B cell (primary cell): ENCODE results near the gene RIIAD1. TPM values are rescaled to one million over a fixed set of nuclear protein-coding genes. Genes with fewer than 3 reads are reported as not detected.

Source experiments
- ATAC-seq: fragments of 200-7000 bp; cut with Tn5 transposase; one replicate; pipeline ENCODE4 v1.10.0; 2021; ENCODE audit warnings: low read depth, mild to moderate bottlenecking, moderate number of reproducible peaks, moderate library complexity
- CTCF ChIA-PET: fragments of 350-600 bp; sonication (Branson Sonifier 250); formaldehyde crosslinking; loops from one replicate; lab custom pipeline; 2021; ENCODE audit warnings: antibody characterized with exemption, inconsistent platforms; lab: Charles Lee
- POLR2A ChIA-PET: fragments of 350-600 bp; sonication (Branson Sonifier 250); formaldehyde crosslinking; loops from one replicate; lab custom pipeline; 2021; ENCODE audit warnings: antibody characterized with exemption; lab: Charles Lee
- DNase-seq: peaks from one replicate; pipeline ENCODE4 v3.0.0; 2013
- H2AFZ ChIP-seq: 2 replicates; pipeline ENCODE4 v1.6.1; 2012; ENCODE audit warnings: mild to moderate bottlenecking, low read depth, low read length; ENCODE audit not compliant: insufficient read depth, poor library complexity, severe bottlenecking
- H3K27ac ChIP-seq, 2 donors: 1 replicate in 1 of 2; 2 replicates in 1 of 2; pipeline ENCODE4 v1.5.1; 2012 to 2013; ENCODE audit warnings: low read length in 2 of 2, mild to moderate bottlenecking in 2 of 2, moderate library complexity in 1 of 2
- H3K27me3 ChIP-seq, 4 experiments: fragments of 200-600 bp in 1 of 4; sonication (generic) in 1 of 4; replicated peaks in 1 of 4; 1 replicate in 2 of 4; 2 replicates in 2 of 4; pipeline versions ENCODE4 v1.6.1 to v1.7.0; 2013 to 2016; ENCODE audit warnings: low read length in 3 of 4, mild to moderate bottlenecking in 2 of 4, mixed read lengths in 1 of 4, moderate library complexity in 1 of 4; ENCODE audit not compliant: insufficient read depth in 4 of 4, control insufficient read depth in 3 of 4; ENCODE audit errors: control extremely low read depth in 1 of 4
- H3K36me3 ChIP-seq, 2 experiments: replicated peaks in 1 of 2; 1 replicate in 1 of 2; 2 replicates in 1 of 2; pipeline versions ENCODE4 v1.6.1 to v1.7.1; 2013; ENCODE audit warnings: low read length in 1 of 2; ENCODE audit not compliant: insufficient read depth in 2 of 2, control insufficient read depth in 1 of 2; ENCODE audit errors: control extremely low read depth in 1 of 2, extremely low read depth in 1 of 2
- H3K4me1 ChIP-seq, 2 donors: fragments of 200-600 bp in 1 of 2; sonication (generic) in 1 of 2; 1 replicate in 1 of 2; 2 replicates in 1 of 2; pipeline versions ENCODE4 v1.5.1 to v1.6.1; 2013 to 2017; ENCODE audit warnings: low read length in 2 of 2; ENCODE audit not compliant: control insufficient read depth in 2 of 2, insufficient read depth in 2 of 2
- H3K4me2 ChIP-seq: replicated peaks from 2 replicates; pipeline ENCODE3; 2012; ENCODE audit warnings: mild to moderate bottlenecking, low read depth, low read length; ENCODE audit not compliant: poor library complexity, severe bottlenecking
- H3K4me3 ChIP-seq, 5 experiments: fragments of 200-600 bp in 1 of 5; sonication (generic) in 1 of 5; 1 replicate in 3 of 5; 2 replicates in 2 of 5; pipeline versions ENCODE4 v1.5.1 to v1.7.0; 2011 to 2016; ENCODE audit warnings: low read length in 4 of 5, mild to moderate bottlenecking in 4 of 5, low read depth in 2 of 5, control low read depth in 1 of 5, moderate library complexity in 1 of 5; ENCODE audit not compliant: insufficient read depth in 1 of 5; ENCODE audit errors: control extremely low read depth in 1 of 5, extremely low read depth in 1 of 5
- H3K79me2 ChIP-seq: fragments of 200-600 bp; sonication (generic); one replicate; pipeline ENCODE4 v1.6.0; 2016; ENCODE audit warnings: low read length; ENCODE audit not compliant: control insufficient read depth, insufficient read depth
- H3K9ac ChIP-seq: fragments of 200-600 bp; sonication (generic); 2 replicates; pipeline ENCODE4 v1.6.1; 2017; ENCODE audit warnings: mild to moderate bottlenecking, low read length, moderate library complexity
- H3K9me3 ChIP-seq, 3 donors: one replicate each; pipeline versions ENCODE4 v1.6.1 to v1.7.1; 2013; ENCODE audit warnings: low read length in 2 of 3; ENCODE audit not compliant: control insufficient read depth in 2 of 3, insufficient read depth in 1 of 3; ENCODE audit errors: control extremely low read depth in 1 of 3
- H4K20me1 ChIP-seq: 2 replicates; pipeline ENCODE4 v1.6.0; 2012; ENCODE audit warnings: mild to moderate bottlenecking, low read length; ENCODE audit not compliant: insufficient read depth, control insufficient read depth, poor library complexity, severe bottlenecking
- H3K27ac Mint-ChIP-seq: one replicate; pipeline ENCODE4 v1.8.0; 2021; ENCODE audit warnings: mixed read lengths
- H3K27me3 Mint-ChIP-seq: one replicate; pipeline ENCODE4 v1.8.0; 2021; ENCODE audit warnings: mixed read lengths
- H3K4me1 Mint-ChIP-seq: one replicate; pipeline ENCODE4 v1.8.0; 2021; ENCODE audit warnings: mixed read lengths
- H3K4me3 Mint-ChIP-seq: one replicate; pipeline ENCODE4 v1.8.0; 2021; ENCODE audit warnings: mixed read lengths
- H3K9me3 Mint-ChIP-seq: one replicate; pipeline ENCODE4 v1.8.0; 2022; ENCODE audit warnings: mixed read lengths; ENCODE audit not compliant: insufficient read depth
- EZH2 ChIP-seq: IDR thresholded peaks from 2 replicates; pipeline ENCODE4 v1.6.1; 2012; ENCODE audit warnings: borderline replicate concordance, low read depth, mild to moderate bottlenecking, moderate library complexity, low read length; ENCODE audit not compliant: insufficient read depth, poor library complexity, severe bottlenecking
- WGBS: methylation state at CpG from one replicate; pipeline ENCODE4 v1.1.5; 2013; ENCODE audit warnings: missing lambda C conversion rate; ENCODE audit not compliant: insufficient coverage; 5-methylcytosine and 5-hydroxymethylcytosine counted together
- intact Hi-C: fragments of 100-400 bp; cut with micrococcal nuclease; formaldehyde crosslinking; loops from one replicate; pipeline ENCODE4 v1.10.0; 2022
- polyA plus RNA-seq: library from polyadenylated mRNA; depleted of rRNA; stranded (reverse); fragments of >200 nt; gene quantifications from 2 replicates; pipeline ENCODE4 v1.2.3, GENCODE V29; 2012
- total RNA-seq, 2 donors: library from RNA; stranded (reverse); fragments of 120-200 nt in 1 of 2; gene quantifications; 1 replicate in 1 of 2; 2 replicates in 1 of 2; pipeline versions ENCODE4 v1.2.3 to v1.2.4, GENCODE V29; 2013 to 2022
- TF ChIP-seq, protein P1 (sequence below): fragments of 200-600 bp; IDR thresholded peaks from one replicate; pipeline ENCODE4 v1.8.0; 2022; ENCODE audit warnings: antibody characterized with exemption, mild to moderate bottlenecking

RIIAD1 gene
- total and polyA plus RNA-seq, 2 donors (not counting 1 experiment from before 2014, with no cell fraction given): not detected

DNA sequence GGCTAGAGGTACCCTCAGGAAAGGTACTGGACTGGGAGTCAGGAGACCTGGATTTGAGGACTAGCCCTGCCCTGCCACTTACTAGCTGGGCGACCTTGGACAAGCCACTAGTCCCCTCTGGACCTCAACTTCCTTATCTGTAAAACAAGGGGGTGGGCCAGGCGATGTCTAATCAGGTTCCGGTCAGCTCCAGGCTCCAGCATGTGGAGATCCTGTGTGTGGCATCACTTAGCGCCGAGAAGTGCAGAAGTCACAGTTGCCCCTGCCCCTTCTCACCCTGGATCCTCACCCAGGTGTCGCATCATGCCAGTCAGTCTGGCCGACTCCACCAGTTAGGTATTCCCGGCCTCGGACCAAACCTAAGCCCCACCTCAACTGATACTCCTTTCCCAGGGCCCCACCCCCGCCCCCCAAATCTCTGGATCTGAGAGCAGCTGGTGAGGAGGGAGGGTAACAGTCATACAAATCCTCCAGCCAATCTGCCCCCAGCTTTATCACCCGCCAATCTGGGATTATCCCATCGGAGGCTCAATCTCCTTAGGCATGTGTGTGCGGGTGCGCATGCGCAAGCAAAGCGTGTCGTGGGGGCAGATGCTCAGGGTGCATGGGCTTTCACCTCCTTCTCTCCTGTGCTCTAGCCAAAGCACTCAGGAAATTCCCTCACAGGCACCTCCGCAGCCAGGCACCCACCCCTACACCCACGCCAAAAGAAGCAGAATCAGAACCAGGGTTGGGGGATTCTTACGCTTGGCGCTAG is 10.1 kb upstream of the RIIAD1 start:
- Histone ChIP-seq H3K4me3 (no peak overlapping the region), H4K20me1 (no peaks in the 10 kb centered on the region), H3K9ac (no peak overlapping the region), H3K4me1 (no peaks in the 10 kb centered on the region), H3K79me2 (no peaks in the 10 kb centered on the region), H3K4me2 (no peak overlapping the region), H3K27me3 (peaks cover 0 to 20% (median 8%) of the 10 kb centered on the region in 4 experiments), H3K27ac (no peak overlapping the region), H3K36me3 (no peaks in the 10 kb centered on the region), H3K9me3 (peaks cover 0 to 2% (median 0%) of the 10 kb centered on the region in 3 donors), H2AFZ (no peak overlapping the region)
- WGBS: 91% methylated on average over 14 of the region's 21 CpGs
- Mint-ChIP-seq H3K4me1 (peaks cover 2% of the 10 kb centered on the region), H3K9me3 (no peaks in the 10 kb centered on the region), H3K4me3 (no peak overlapping the region), H3K27me3 (peaks cover 45% of the 10 kb centered on the region), H3K27ac (no peak overlapping the region)
- intact Hi-C loops: no loop called here
- TF ChIP-seq, protein P1, sequence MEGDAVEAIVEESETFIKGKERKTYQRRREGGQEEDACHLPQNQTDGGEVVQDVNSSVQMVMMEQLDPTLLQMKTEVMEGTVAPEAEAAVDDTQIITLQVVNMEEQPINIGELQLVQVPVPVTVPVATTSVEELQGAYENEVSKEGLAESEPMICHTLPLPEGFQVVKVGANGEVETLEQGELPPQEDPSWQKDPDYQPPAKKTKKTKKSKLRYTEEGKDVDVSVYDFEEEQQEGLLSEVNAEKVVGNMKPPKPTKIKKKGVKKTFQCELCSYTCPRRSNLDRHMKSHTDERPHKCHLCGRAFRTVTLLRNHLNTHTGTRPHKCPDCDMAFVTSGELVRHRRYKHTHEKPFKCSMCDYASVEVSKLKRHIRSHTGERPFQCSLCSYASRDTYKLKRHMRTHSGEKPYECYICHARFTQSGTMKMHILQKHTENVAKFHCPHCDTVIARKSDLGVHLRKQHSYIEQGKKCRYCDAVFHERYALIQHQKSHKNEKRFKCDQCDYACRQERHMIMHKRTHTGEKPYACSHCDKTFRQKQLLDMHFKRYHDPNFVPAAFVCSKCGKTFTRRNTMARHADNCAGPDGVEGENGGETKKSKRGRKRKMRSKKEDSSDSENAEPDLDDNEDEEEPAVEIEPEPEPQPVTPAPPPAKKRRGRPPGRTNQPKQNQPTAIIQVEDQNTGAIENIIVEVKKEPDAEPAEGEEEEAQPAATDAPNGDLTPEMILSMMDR: no peak
- TF ChIP-seq EZH2: no peak
- ChIA-PET CTCF (no interaction called here), POLR2A (no interaction called here)
- ATAC-seq (no peak), DNase-seq (no peak)

DNA sequence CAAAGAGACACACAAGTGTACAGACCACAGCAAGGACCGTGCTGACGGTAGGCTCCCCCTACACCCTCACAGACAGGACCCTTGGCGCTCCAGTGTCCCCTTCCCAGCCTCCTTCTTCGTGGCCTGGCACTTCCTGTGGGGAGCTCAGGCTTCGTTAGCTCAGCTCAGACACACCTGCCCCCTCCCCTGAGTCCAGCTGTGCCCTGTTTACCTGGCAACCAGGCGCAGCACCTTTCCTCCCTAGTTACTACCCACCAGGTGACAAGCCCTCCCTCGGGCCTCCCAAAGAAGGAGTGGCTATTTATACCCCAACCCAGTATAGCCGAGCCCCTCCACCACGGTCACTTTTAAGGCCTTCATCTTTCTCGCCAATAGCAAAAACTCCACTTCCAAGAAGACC is 9.4 kb upstream of the RIIAD1 start:
- TF ChIP-seq, protein P1: no peak
- Mint-ChIP-seq H3K27ac (no peak overlapping the region), H3K27me3 (peaks cover 49% of the 10 kb centered on the region), H3K4me3 (no peak overlapping the region), H3K4me1 (peaks cover 4% of the 10 kb centered on the region), H3K9me3 (no peaks in the 10 kb centered on the region)
- DNase-seq (no peak), ATAC-seq (no peak)
- CTCF ChIA-PET: no interaction called here
- Histone ChIP-seq H3K36me3 (no peaks in the 10 kb centered on the region), H3K9me3 (peaks cover 0 to 5% (median 0%) of the 10 kb centered on the region in 3 donors), H4K20me1 (no peaks in the 10 kb centered on the region), H2AFZ (no peak overlapping the region), H3K4me2 (no peak overlapping the region), H3K27ac (no peak overlapping the region), H3K4me3 (no peak overlapping the region), H3K4me1 (peaks cover 3 to 4% of the 10 kb centered on the region in 2 donors), H3K27me3 (peaks cover 0 to 25% (median 10%) of the 10 kb centered on the region in 4 experiments), H3K9ac (no peak overlapping the region), H3K79me2 (no peaks in the 10 kb centered on the region)
- intact Hi-C loops: no loop called here
- 66% methylated on average over 10 of the region's 10 CpGs for WGBS
- POLR2A ChIA-PET: no interaction called here
